Measurements from ENCODE around the gene ATP6V1C2. TPM values are rescaled to one million over a fixed set of nuclear protein-coding genes. Genes with fewer than 3 reads are reported as not detected.
"Not testable (repeated sequence)": the region's sequence is repeated elsewhere in the genome, so short reads cannot be mapped to it uniquely, and the experiment has no call there.

The ATP6V1C2 gene
- total RNA-seq, 1 donor from 2014 or later, result not detected

GRCh38 chr2:10810202-10811161 is 89.1 kb downstream of the ATP6V1C2 start:
- no peak for DNase-seq (ENCODE audit: low spot score)
- H3K9me3 Mint-ChIP-seq (ENCODE audit: low read depth), result no peaks in the 10 kb centered on the region

DNA sequence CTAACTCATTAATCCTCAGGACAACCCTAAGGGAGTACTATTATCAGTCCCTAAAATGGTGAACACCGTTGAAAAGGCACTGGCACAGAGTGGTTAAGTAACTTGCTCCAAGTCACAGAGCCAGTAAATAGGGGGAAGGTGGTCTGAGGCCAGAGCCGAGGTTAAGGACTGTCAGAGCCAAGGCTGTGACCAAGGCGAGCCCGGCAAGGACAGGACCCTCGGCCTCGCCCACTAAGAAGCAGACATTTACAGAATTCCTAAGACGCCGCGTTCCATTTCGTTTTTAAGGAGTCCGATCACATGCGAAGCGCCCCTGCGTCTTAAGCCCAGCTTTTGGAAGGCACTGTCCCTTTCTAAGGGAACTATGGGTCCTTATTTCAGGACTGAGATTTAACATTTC is 90.1 kb downstream of the ATP6V1C2 start:
- H3K27ac Mint-ChIP-seq (ENCODE audit: unreplicated experiment), result peak overlapping the region; percentile 88
- H3K36me3 Mint-ChIP-seq (ENCODE audit: low read depth), result no peaks in the 10 kb centered on the region
- H3K4me1 Mint-ChIP-seq (ENCODE audit: low read depth), result peaks cover 40% of the 10 kb centered on the region
- TF ChIP-seq, protein P1, sequence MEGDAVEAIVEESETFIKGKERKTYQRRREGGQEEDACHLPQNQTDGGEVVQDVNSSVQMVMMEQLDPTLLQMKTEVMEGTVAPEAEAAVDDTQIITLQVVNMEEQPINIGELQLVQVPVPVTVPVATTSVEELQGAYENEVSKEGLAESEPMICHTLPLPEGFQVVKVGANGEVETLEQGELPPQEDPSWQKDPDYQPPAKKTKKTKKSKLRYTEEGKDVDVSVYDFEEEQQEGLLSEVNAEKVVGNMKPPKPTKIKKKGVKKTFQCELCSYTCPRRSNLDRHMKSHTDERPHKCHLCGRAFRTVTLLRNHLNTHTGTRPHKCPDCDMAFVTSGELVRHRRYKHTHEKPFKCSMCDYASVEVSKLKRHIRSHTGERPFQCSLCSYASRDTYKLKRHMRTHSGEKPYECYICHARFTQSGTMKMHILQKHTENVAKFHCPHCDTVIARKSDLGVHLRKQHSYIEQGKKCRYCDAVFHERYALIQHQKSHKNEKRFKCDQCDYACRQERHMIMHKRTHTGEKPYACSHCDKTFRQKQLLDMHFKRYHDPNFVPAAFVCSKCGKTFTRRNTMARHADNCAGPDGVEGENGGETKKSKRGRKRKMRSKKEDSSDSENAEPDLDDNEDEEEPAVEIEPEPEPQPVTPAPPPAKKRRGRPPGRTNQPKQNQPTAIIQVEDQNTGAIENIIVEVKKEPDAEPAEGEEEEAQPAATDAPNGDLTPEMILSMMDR (IDR thresholded peaks at IDR 0.05), result no peak
- H3K9me3 Mint-ChIP-seq (ENCODE audit: low read depth), result no peaks in the 10 kb centered on the region
- H3K27me3 Mint-ChIP-seq (ENCODE audit: low read depth), result no peaks in the 10 kb centered on the region
- DNase-seq (ENCODE audit: low spot score), result no peak
- H3K4me3 Mint-ChIP-seq (ENCODE audit: unreplicated experiment), result peak overlapping the region; percentile 91

More at GRCh38 chr2:10810202-10811161, 89.1 kb downstream of the ATP6V1C2 start:
- TF ChIP-seq, protein P1 (IDR thresholded peaks at IDR 0.05), result no peak
- no peaks in the 10 kb centered on the region for H3K36me3 Mint-ChIP-seq (ENCODE audit: low read depth)
- H3K4me1 Mint-ChIP-seq (ENCODE audit: low read depth), result peaks cover 40% of the 10 kb centered on the region
- H3K27me3 Mint-ChIP-seq (ENCODE audit: low read depth), result no peaks in the 10 kb centered on the region
- peak overlapping the region; percentile 91 for H3K4me3 Mint-ChIP-seq (ENCODE audit: unreplicated experiment)
- H3K27ac Mint-ChIP-seq (ENCODE audit: unreplicated experiment), result peak overlapping the region; percentile 46

GRCh38 chr2:10812362-10813162 is 91.1 kb downstream of the ATP6V1C2 start, which contains the start of gene PDIA6:
TSS of gene PDIA6 (minus strand) at chr2:10812785. CDS start at chr2:10812696, 89 bp downstream.
- Mint-ChIP-seq H3K36me3 (ENCODE audit: low read depth) (no peaks in the 10 kb centered on the region), H3K27me3 (ENCODE audit: low read depth) (no peaks in the 10 kb centered on the region), H3K27ac (ENCODE audit: unreplicated experiment) (peak within 1 kb of the TSS; percentile 88), H3K4me1 (ENCODE audit: low read depth) (peaks cover 40% of the 10 kb centered on the region), H3K4me3 (ENCODE audit: unreplicated experiment) (peak within 1 kb of the TSS; percentile 91), H3K9me3 (ENCODE audit: low read depth) (no peaks in the 10 kb centered on the region)
- DNase-seq (ENCODE audit: low spot score), result peak; percentile 98
- TF ChIP-seq, protein P1 (IDR thresholded peaks at IDR 0.05), result no peak

GRCh38 chr2:10813163-10814138 is 92.0 kb downstream of the ATP6V1C2 start:
- not testable (repeated sequence) for DNase-seq (ENCODE audit: low spot score); H3K9me3 Mint-ChIP-seq (ENCODE audit: low read depth); H3K27me3 Mint-ChIP-seq (ENCODE audit: low read depth); H3K36me3 Mint-ChIP-seq (ENCODE audit: low read depth)
- Mint-ChIP-seq H3K4me3 (ENCODE audit: unreplicated experiment) (peak overlapping the region; percentile 72), H3K4me1 (ENCODE audit: low read depth) (peaks cover 36% of the 10 kb centered on the region), H3K27ac (ENCODE audit: unreplicated experiment) (peak overlapping the region; percentile 76)

GRCh38 chr2:10814142-10814541 is 92.7 kb downstream of the ATP6V1C2 start:
- Mint-ChIP-seq H3K27me3 (ENCODE audit: low read depth) (no peaks in the 10 kb centered on the region), H3K36me3 (ENCODE audit: low read depth) (no peaks in the 10 kb centered on the region), H3K4me3 (ENCODE audit: unreplicated experiment) (peak overlapping the region; percentile 32), H3K4me1 (ENCODE audit: low read depth) (peaks cover 33% of the 10 kb centered on the region), H3K9me3 (ENCODE audit: low read depth) (no peaks in the 10 kb centered on the region), H3K27ac (ENCODE audit: unreplicated experiment) (peak overlapping the region; percentile 59)
- no peak for DNase-seq (ENCODE audit: low spot score)
- TF ChIP-seq, protein P1 (IDR thresholded peaks at IDR 0.05), result no peak
